Measurements from ENCODE around the gene ERG28. TPM values are rescaled to one million over a fixed set of nuclear protein-coding genes. Genes with fewer than 3 reads are reported as not detected.

ERG28 gene
- total and polyA plus RNA-seq, 2 donors = 5.0 to 11.5 TPM

DNA sequence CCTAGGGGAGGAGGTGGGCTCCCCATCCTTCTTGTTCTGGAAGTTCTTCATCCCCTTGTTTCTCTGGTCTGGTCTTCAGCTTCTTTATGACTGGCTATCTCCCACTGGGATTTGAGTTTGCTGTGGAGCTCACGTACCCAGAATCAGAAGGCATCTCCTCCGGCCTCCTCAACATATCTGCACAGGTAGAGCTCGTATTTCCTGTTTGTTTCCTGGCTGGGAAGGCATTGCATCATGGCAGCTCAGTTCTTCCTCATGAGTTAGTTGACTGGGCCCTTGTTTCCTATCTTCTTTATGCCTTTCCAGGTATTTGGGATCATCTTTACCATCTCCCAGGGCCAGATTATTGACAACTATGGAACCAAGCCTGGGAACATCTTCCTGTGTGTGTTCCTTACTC is 19.8 kb downstream of the ERG28 start:
- DNase-seq (ENCODE audit: low read depth in 6 of 9, low spot score in 9 of 9) = no peak
- H3K36me3 ChIP-seq (ENCODE audit: control insufficient read depth in 2 of 2, insufficient read depth in 2 of 2, low read length in 1 of 2) = no peaks in the 10 kb centered on the region
- H3K27ac ChIP-seq (ENCODE audit: low read depth in 1 of 2, low read length in 1 of 2) = no peak overlapping the region
- no peaks in the 10 kb centered on the region for H3K27me3 ChIP-seq (ENCODE audit: control insufficient read depth in 2 of 2, insufficient read depth in 1 of 2, low read length in 1 of 2)
- no peaks in the 10 kb centered on the region for H3K4me1 ChIP-seq (ENCODE audit: control insufficient read depth in 2 of 2, insufficient read depth in 2 of 2, low read length in 2 of 2)
- 96% methylated on average over 3 of the region's 3 CpGs for WGBS
- no peak overlapping the region for H3K4me3 ChIP-seq (ENCODE audit: low read length in 2 of 2)
- no peaks in the 10 kb centered on the region for H3K9me3 ChIP-seq (ENCODE audit: control insufficient read depth in 2 of 2, insufficient read depth in 1 of 2, low read length in 1 of 2)

- H3K4me1 ChIP-seq (ENCODE audit: control insufficient read depth in 2 of 2, insufficient read depth in 2 of 2, low read length in 2 of 2) = no peaks in the 10 kb centered on the region
- H3K9me3 ChIP-seq (ENCODE audit: control insufficient read depth in 2 of 2, insufficient read depth in 1 of 2, low read length in 1 of 2) = no peaks in the 10 kb centered on the region
- no peak overlapping the region for H3K4me3 ChIP-seq (ENCODE audit: low read length in 2 of 2)
- peaks cover 0 to under 1% of the 10 kb centered on the region in 2 donors for H3K27me3 ChIP-seq (ENCODE audit: control insufficient read depth in 2 of 2, insufficient read depth in 1 of 2, low read length in 1 of 2)
- no peak for DNase-seq (ENCODE audit: low read depth in 6 of 9, low spot score in 9 of 9)
- H3K27ac ChIP-seq (ENCODE audit: low read depth in 1 of 2, low read length in 1 of 2) = no peak overlapping the region
- 93% methylated on average over 13 of the region's 13 CpGs for WGBS
- no peaks in the 10 kb centered on the region for H3K36me3 ChIP-seq (ENCODE audit: control insufficient read depth in 2 of 2, insufficient read depth in 2 of 2, low read length in 1 of 2)
These were observed 24.5 kb downstream of the ERG28 start for GRCh38 chr14:75636100-75636692.

DNA sequence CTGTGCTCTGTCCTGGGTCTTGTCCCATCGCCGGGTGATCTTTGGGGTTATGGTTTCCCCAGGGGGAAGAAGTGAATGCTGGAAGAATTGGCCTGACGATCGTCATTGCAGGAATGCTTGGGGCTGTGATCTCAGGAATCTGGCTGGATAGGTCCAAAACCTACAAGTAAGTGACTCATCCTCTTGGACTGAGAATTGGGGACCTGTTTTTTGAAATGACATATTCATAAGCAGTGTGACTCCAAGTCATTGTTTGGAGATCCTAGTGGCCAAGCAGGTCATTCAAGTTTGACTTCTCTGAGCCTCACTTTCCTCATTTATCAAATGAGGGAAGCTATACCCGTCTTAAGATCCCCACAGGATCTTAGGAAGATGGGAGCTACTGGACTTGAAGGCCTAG is 25.8 kb downstream of the ERG28 start:
- Histone ChIP-seq H3K9me3 (ENCODE audit: control insufficient read depth in 2 of 2, insufficient read depth in 1 of 2, low read length in 1 of 2) (no peaks in the 10 kb centered on the region), H3K27me3 (ENCODE audit: control insufficient read depth in 2 of 2, insufficient read depth in 1 of 2, low read length in 1 of 2) (peaks cover 0 to 3% of the 10 kb centered on the region in 2 donors), H3K27ac (ENCODE audit: low read depth in 1 of 2, low read length in 1 of 2) (no peak overlapping the region), H3K36me3 (ENCODE audit: control insufficient read depth in 2 of 2, insufficient read depth in 2 of 2, low read length in 1 of 2) (no peaks in the 10 kb centered on the region), H3K4me3 (ENCODE audit: low read length in 2 of 2) (no peak overlapping the region), H3K4me1 (ENCODE audit: control insufficient read depth in 2 of 2, insufficient read depth in 2 of 2, low read length in 2 of 2) (no peaks in the 10 kb centered on the region)
- 96% methylated on average over 5 of the region's 5 CpGs for WGBS
- DNase-seq (ENCODE audit: low read depth in 6 of 9, low spot score in 9 of 9) = no peak

DNA sequence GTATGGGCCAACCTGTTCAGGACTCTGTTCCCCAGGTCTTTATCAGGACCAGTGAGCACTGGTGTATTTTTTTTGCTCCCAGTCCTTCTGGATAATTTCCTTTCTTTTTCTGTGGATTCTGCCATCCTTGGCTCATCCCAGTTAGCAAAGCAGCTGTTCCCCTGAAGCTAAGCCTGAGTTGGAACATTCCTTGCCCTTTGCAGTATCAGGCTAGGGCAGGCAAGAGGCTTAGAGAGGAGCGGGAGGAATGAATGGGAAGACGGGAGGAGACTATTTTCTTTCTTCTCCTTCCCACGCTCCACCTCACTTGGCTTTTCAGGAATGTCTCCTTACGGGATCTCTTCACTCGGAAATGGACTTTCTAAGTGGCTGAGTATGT is 29.2 kb downstream of the ERG28 start:
- H3K4me3 ChIP-seq (ENCODE audit: low read length in 2 of 2) = no peak overlapping the region
- WGBS = 96% methylated on average over 5 of the region's 5 CpGs
- no peak overlapping the region for H3K27ac ChIP-seq (ENCODE audit: low read depth in 1 of 2, low read length in 1 of 2)
- H3K9me3 ChIP-seq (ENCODE audit: control insufficient read depth in 2 of 2, insufficient read depth in 1 of 2, low read length in 1 of 2) = no peaks in the 10 kb centered on the region
- no peaks in the 10 kb centered on the region for H3K4me1 ChIP-seq (ENCODE audit: control insufficient read depth in 2 of 2, insufficient read depth in 2 of 2, low read length in 2 of 2)
- DNase-seq (ENCODE audit: low read depth in 6 of 9, low spot score in 9 of 9) = no peak
- no peaks in the 10 kb centered on the region for H3K36me3 ChIP-seq (ENCODE audit: control insufficient read depth in 2 of 2, insufficient read depth in 2 of 2, low read length in 1 of 2)
- H3K27me3 ChIP-seq (ENCODE audit: control insufficient read depth in 2 of 2, insufficient read depth in 1 of 2, low read length in 1 of 2) = peaks cover 0 to 3% of the 10 kb centered on the region in 2 donors

DNA sequence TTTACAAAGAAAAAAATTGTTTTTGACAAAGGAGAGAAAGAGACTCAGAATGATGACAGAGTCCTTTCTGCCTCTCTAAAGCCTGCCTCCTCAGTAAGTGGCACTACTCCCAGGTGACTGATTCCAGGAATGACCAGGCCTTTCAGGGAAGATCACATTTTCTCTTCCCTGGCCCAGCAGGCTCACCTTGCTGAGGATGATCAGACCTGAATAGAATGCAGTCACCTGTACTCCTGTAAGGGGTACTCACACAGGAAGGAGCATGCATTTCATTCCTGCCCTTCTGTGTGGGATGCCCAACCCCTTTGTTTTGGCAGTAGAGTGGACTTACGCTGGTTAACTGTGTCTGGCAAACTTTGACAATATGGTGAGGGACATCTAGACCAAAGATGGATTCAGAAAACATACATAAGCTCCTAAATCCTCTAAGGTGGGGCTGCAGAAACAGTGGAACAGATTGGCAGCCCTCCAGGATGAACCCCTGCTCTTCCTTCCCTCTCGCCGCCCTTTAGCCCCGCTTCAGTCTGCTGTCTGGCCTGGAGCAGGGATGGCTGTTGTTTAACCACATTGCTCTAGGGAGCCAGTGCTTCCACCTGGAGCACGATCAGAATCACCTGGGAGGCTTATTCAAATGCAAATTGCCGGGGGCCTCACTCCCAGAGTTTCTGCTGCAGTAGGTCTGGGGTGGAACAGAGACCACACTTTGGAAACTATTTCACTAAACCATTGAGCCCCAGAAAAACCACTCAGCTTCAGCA is 29.8 kb downstream of the ERG28 start:
- no peak for DNase-seq (ENCODE audit: low read depth in 6 of 9, low spot score in 9 of 9)
- H3K27me3 ChIP-seq (ENCODE audit: control insufficient read depth in 2 of 2, insufficient read depth in 1 of 2, low read length in 1 of 2) = peaks cover 0 to 3% of the 10 kb centered on the region in 2 donors
- no peak overlapping the region for H3K27ac ChIP-seq (ENCODE audit: low read depth in 1 of 2, low read length in 1 of 2)
- no peaks in the 10 kb centered on the region for H3K36me3 ChIP-seq (ENCODE audit: control insufficient read depth in 2 of 2, insufficient read depth in 2 of 2, low read length in 1 of 2)
- 88% methylated on average over 6 of the region's 6 CpGs for WGBS
- no peak overlapping the region for H3K4me3 ChIP-seq (ENCODE audit: low read length in 2 of 2)
- no peaks in the 10 kb centered on the region for H3K9me3 ChIP-seq (ENCODE audit: control insufficient read depth in 2 of 2, insufficient read depth in 1 of 2, low read length in 1 of 2)
- no peaks in the 10 kb centered on the region for H3K4me1 ChIP-seq (ENCODE audit: control insufficient read depth in 2 of 2, insufficient read depth in 2 of 2, low read length in 2 of 2)

DNA sequence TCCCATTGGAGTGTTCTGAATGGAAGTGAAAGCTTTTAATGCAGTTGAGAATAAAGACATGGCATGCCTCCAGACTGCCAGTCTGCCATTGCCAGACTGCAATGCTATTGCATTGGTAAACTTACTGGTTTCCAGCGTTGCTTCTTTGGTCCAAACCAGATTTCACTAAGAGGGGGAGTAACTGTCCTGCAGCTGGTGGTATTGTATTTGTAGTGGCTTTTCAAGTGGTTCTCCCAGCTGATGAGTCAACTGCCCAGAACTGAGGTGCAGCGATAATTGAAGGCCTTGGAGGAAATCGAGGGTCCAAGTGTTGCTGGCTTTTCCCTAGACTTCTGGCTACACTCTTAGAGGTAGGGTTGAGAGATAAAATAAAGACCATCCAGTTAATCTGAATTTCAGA is 31.9 kb downstream of the ERG28 start:
- DNase-seq (ENCODE audit: low read depth in 6 of 9, low spot score in 9 of 9) = no peak
- H3K9me3 ChIP-seq (ENCODE audit: control insufficient read depth in 2 of 2, insufficient read depth in 1 of 2, low read length in 1 of 2) = no peaks in the 10 kb centered on the region
- peaks cover 0 to 3% of the 10 kb centered on the region in 2 donors for H3K27me3 ChIP-seq (ENCODE audit: control insufficient read depth in 2 of 2, insufficient read depth in 1 of 2, low read length in 1 of 2)
- no peaks in the 10 kb centered on the region for H3K36me3 ChIP-seq (ENCODE audit: control insufficient read depth in 2 of 2, insufficient read depth in 2 of 2, low read length in 1 of 2)
- H3K4me1 ChIP-seq (ENCODE audit: control insufficient read depth in 2 of 2, insufficient read depth in 2 of 2, low read length in 2 of 2) = no peaks in the 10 kb centered on the region
- 94% methylated on average over 3 of the region's 3 CpGs for WGBS
- H3K4me3 ChIP-seq (ENCODE audit: low read length in 2 of 2) = no peak overlapping the region
- H3K27ac ChIP-seq (ENCODE audit: low read depth in 1 of 2, low read length in 1 of 2) = no peak overlapping the region

GRCh38 chr14:75627406-75627805 is 33.3 kb downstream of the ERG28 start:
- WGBS = 95% methylated on average over 4 of the region's 4 CpGs
- no peak overlapping the region for H3K4me3 ChIP-seq (ENCODE audit: low read length in 2 of 2)
- H3K27ac ChIP-seq (ENCODE audit: low read depth in 1 of 2, low read length in 1 of 2) = no peak overlapping the region
- H3K36me3 ChIP-seq (ENCODE audit: control insufficient read depth in 2 of 2, insufficient read depth in 2 of 2, low read length in 1 of 2) = no peaks in the 10 kb centered on the region
- no peak for DNase-seq (ENCODE audit: low read depth in 6 of 9, low spot score in 9 of 9)
- H3K4me1 ChIP-seq (ENCODE audit: control insufficient read depth in 2 of 2, insufficient read depth in 2 of 2, low read length in 2 of 2) = no peaks in the 10 kb centered on the region
- peaks cover 0 to 3% of the 10 kb centered on the region in 2 donors for H3K27me3 ChIP-seq (ENCODE audit: control insufficient read depth in 2 of 2, insufficient read depth in 1 of 2, low read length in 1 of 2)
- H3K9me3 ChIP-seq (ENCODE audit: control insufficient read depth in 2 of 2, insufficient read depth in 1 of 2, low read length in 1 of 2) = no peaks in the 10 kb centered on the region

DNA sequence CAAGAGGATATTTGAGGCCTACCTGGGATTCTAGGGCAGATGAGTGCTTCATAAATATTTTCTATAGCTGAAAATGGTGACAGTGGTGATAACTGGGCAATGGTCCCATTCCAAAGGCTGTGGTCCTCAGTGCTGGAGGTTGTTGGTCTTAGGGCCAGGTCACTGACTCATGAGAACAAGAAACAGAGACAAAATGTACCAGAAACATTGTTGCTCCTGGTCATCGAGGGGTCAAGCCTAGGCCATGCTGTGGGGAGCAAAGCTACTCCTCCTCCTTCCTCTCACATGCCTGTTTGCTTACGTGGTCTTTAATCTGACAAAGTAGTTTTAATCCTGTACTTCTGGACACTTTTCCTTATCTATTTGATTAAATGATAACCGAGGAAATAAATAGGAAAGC is 33.8 kb downstream of the ERG28 start:
- H3K27ac ChIP-seq (ENCODE audit: low read depth in 1 of 2, low read length in 1 of 2) = no peak overlapping the region
- peaks cover 0 to 3% of the 10 kb centered on the region in 2 donors for H3K27me3 ChIP-seq (ENCODE audit: control insufficient read depth in 2 of 2, insufficient read depth in 1 of 2, low read length in 1 of 2)
- WGBS = 95% methylated on average over 3 of the region's 3 CpGs
- no peaks in the 10 kb centered on the region for H3K9me3 ChIP-seq (ENCODE audit: control insufficient read depth in 2 of 2, insufficient read depth in 1 of 2, low read length in 1 of 2)
- H3K36me3 ChIP-seq (ENCODE audit: control insufficient read depth in 2 of 2, insufficient read depth in 2 of 2, low read length in 1 of 2) = no peaks in the 10 kb centered on the region
- no peaks in the 10 kb centered on the region for H3K4me1 ChIP-seq (ENCODE audit: control insufficient read depth in 2 of 2, insufficient read depth in 2 of 2, low read length in 2 of 2)
- DNase-seq (ENCODE audit: low read depth in 6 of 9, low spot score in 9 of 9) = no peak
- no peak overlapping the region for H3K4me3 ChIP-seq (ENCODE audit: low read length in 2 of 2)

DNA sequence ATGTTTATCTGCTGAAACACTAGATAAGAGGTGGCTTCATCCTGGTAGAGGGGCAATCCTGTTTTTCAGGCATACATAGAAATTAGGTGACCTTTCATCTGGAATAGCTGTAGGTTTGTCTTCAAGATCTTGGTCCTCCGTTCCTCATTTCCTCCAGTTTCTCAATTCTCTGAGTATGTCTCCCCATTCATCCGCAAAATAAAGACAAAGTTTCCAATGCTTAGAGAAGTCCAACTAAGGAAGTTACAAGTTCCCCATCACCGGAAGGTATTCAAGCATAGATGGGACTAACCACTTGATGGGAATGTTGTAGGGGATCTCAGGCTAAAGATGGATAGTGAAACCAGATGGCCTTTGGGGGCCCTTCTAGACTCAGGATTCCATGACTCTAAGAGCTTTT is 34.3 kb downstream of the ERG28 start:
- WGBS = 98% methylated on average over 3 of the region's 3 CpGs
- no peaks in the 10 kb centered on the region for H3K9me3 ChIP-seq (ENCODE audit: control insufficient read depth in 2 of 2, insufficient read depth in 1 of 2, low read length in 1 of 2)
- peaks cover 0 to 3% of the 10 kb centered on the region in 2 donors for H3K27me3 ChIP-seq (ENCODE audit: control insufficient read depth in 2 of 2, insufficient read depth in 1 of 2, low read length in 1 of 2)
- H3K27ac ChIP-seq (ENCODE audit: low read depth in 1 of 2, low read length in 1 of 2) = no peak overlapping the region
- H3K4me3 ChIP-seq (ENCODE audit: low read length in 2 of 2) = no peak overlapping the region
- H3K36me3 ChIP-seq (ENCODE audit: control insufficient read depth in 2 of 2, insufficient read depth in 2 of 2, low read length in 1 of 2) = no peaks in the 10 kb centered on the region
- no peaks in the 10 kb centered on the region for H3K4me1 ChIP-seq (ENCODE audit: control insufficient read depth in 2 of 2, insufficient read depth in 2 of 2, low read length in 2 of 2)
- DNase-seq (ENCODE audit: low read depth in 6 of 9, low spot score in 9 of 9) = no peak
